ENCODE data around the gene MYOF. TPM values are rescaled to one million over a fixed set of nuclear protein-coding genes. Genes with fewer than 3 reads are reported as not detected.

The MYOF gene
- total and polyA plus RNA-seq, 2 of the 8 experiments (the other 6 are each of a cell fraction or from before 2014, with no cell fraction given) = 0.98 to 2.3 TPM

- no peaks in the 10 kb centered on the region for H3K36me3 ChIP-seq (ENCODE audit: control insufficient read depth in 2 of 4, insufficient read depth in 4 of 4, low read length in 3 of 4)
- H4K91ac ChIP-seq (replicated peaks; ENCODE audit: insufficient read length, low read length) = peak overlapping the region; percentile 83
- H3K27me3 ChIP-seq (replicated peaks in 1 of 4; ENCODE audit: control insufficient read depth in 3 of 4, extremely low read depth in 1 of 4, insufficient read depth in 3 of 4, low read length in 3 of 4) = no peaks in the 10 kb centered on the region
- no peak overlapping the region for H3K23ac ChIP-seq (ENCODE audit: insufficient read length)
- WGBS, 2 experiments (ENCODE audit: extremely low coverage in 1 of 2, insufficient coverage in 1 of 2, insufficient read length in 1 of 2, insufficient replicate concordance in 2 of 2, low coverage in 1 of 2, low lambda C conversion rate in 2 of 2, missing lambda C conversion rate in 1 of 2) = 36% methylated on average over 19 of the region's 19 CpGs; no CpG with 5 or more reads in 1 of the 2 experiments
- no peak overlapping the region for H3K14ac ChIP-seq (ENCODE audit: insufficient read length)
- H3K27ac ChIP-seq (ENCODE audit: low read depth, low read length) = peak overlapping the region; percentile 74
- CTCF ChIA-PET (ENCODE audit: partially characterized antibody) = interaction anchor here (1.2 to 1.7 kb wide), 4 partner anchors 21 to 62 kb away, joined by 4 to 9 read pairs (median 6); partner anchors contain the start of gene MYOF
- H4K5ac ChIP-seq (ENCODE audit: insufficient read length, low read depth, low read length) = peak overlapping the region; percentile 36
- H2BK20ac ChIP-seq (ENCODE audit: low read length) = peak overlapping the region; percentile 100
- H3K4me2 ChIP-seq (ENCODE audit: insufficient read depth in 1 of 2, low read depth in 2 of 2, low read length in 2 of 2) = peak overlapping the region; percentile 62 to 91
- peak overlapping the region; percentile 89 for H3K18ac ChIP-seq (ENCODE audit: extremely low read depth, low read length)
- H3K23me2 ChIP-seq (ENCODE audit: low read depth, low read length) = no peaks in the 10 kb centered on the region; the same call in 1 of the 2 replicates
- H3K56ac ChIP-seq (replicated peaks; ENCODE audit: insufficient read length, low read depth, low read length) = no peak overlapping the region
- H4K20me1 ChIP-seq (replicated peaks in 1 of 2; ENCODE audit: control insufficient read depth in 1 of 2, insufficient read depth in 2 of 2, low read length in 2 of 2) = no peaks in the 10 kb centered on the region
- H2BK5ac ChIP-seq (ENCODE audit: low read depth, low read length) = peak overlapping the region; percentile 84
- no peaks in the 10 kb centered on the region for H3K79me1 ChIP-seq (ENCODE audit: low read depth, low read length)
- H3K4me3 ChIP-seq (ENCODE audit: extremely low read depth in 1 of 4, insufficient read depth in 2 of 4, low read depth in 3 of 4, low read length in 4 of 4) = peak overlapping the region; percentile 24 to 52 (median 35); a peak in 7 of 8 replicates
- DNase-seq (ENCODE audit: low read depth in 1 of 2, low spot score in 2 of 2) (peak in 1 of 2 experiments; percentile 54), FAIRE-seq (no peak)
- POLR2A ChIA-PET (ENCODE audit: partially characterized antibody) = interaction anchor here (0.6 to 3.9 kb wide), 12 partner anchors 7 to 61 kb away, joined by 3 to 22 read pairs (median 5); no protein-coding TSS in a partner anchor
- H2BK15ac ChIP-seq (ENCODE audit: low read length) = no peak overlapping the region
- H3K4ac ChIP-seq (replicated peaks; ENCODE audit: insufficient read length, low read depth, low read length) = peak overlapping the region; percentile 69
- H3K79me2 ChIP-seq (ENCODE audit: control insufficient read depth in 1 of 2, insufficient read depth in 2 of 2, low read length in 2 of 2) = no peaks in the 10 kb centered on the region
- H2AK5ac ChIP-seq (ENCODE audit: low read depth, low read length) = peak overlapping the region; percentile 98; the same call in 1 of the 2 replicates
- H3K9ac ChIP-seq (replicated peaks in 1 of 4; ENCODE audit: extremely low read depth in 1 of 4, low read depth in 3 of 4, low read length in 3 of 4) = peak overlapping the region; percentile 8 to 69 (median 56); a peak in 6 of 7 replicates
- TF ChIP-seq SP1 (IDR thresholded peaks at IDR 0.05; ENCODE audit: low read depth, low read length) (peak; percentile 47; the same call in 1 of the 2 replicates), E2F6 (IDR thresholded peaks at IDR 0.05) (no peak), TEAD4 (IDR thresholded peaks at IDR 0.05; ENCODE audit: low read depth, low read length) (0 out of 2 replicates have a peak, but pooled peaks have one; percentile 26), SAP30 (IDR thresholded peaks at IDR 0.05; ENCODE audit: insufficient read depth, insufficient replicate concordance, low read length) (no peak), BACH1 (IDR thresholded peaks at IDR 0.05; ENCODE audit: low read length) (no peak), USF2 (IDR thresholded peaks at IDR 0.05; ENCODE audit: low read length) (peak; percentile 53; the same call in 1 of the 2 replicates), EP300 (IDR thresholded peaks at IDR 0.05; ENCODE audit: borderline replicate concordance in 1 of 2, low read depth in 2 of 2, low read length in 2 of 2) (no peak), POLR2A (IDR thresholded peaks at IDR 0.05; ENCODE audit: control extremely low read depth in 1 of 2, low read depth in 2 of 2, low read length in 2 of 2) (peak in 1 of 2 experiments; percentile 33; a peak in 2 of 3 replicates), SP4 (IDR thresholded peaks at IDR 0.05; ENCODE audit: low read length) (peak; percentile 3; the same call in 1 of the 2 replicates)
- peaks cover 21 to 36% (median 34%) of the 10 kb centered on the region in 4 experiments for H3K4me1 ChIP-seq (replicated peaks in 1 of 4; ENCODE audit: control insufficient read depth in 3 of 4, insufficient read depth in 4 of 4, low read length in 3 of 4)
- H3K9me3 ChIP-seq (ENCODE audit: insufficient read depth in 2 of 2, low read depth in 1 of 2, low read length in 1 of 2) = no peaks in the 10 kb centered on the region
- H2BK12ac ChIP-seq (ENCODE audit: low read depth, low read length) = peak overlapping the region; percentile 88
- H2AFZ ChIP-seq (ENCODE audit: low read length) = peak overlapping the region; percentile 75
- H4K8ac ChIP-seq (ENCODE audit: extremely low read depth, insufficient read depth, low read length) = peak overlapping the region; percentile 89; the same call in 1 of the 2 replicates
- H2BK120ac ChIP-seq (replicated peaks; ENCODE audit: low read depth, low read length) = peak overlapping the region; percentile 86
These were observed 44.1 kb downstream of the MYOF start for GRCh38 chr10:93437946-93438612.
